Peyer's patch (tissue), 4 donors: ENCODE measurements around the gene KIAA1755.

Experiments
- POLR2A ChIP-seq, 2 donors: fragments of 450-650 bp; IDR thresholded peaks; one replicate each; pipeline ENCODE4 v1.5.1; 2017; ENCODE audit warnings: antibody characterized with exemption in 2 of 2, mild to moderate bottlenecking in 2 of 2, moderate library complexity in 2 of 2
- TF ChIP-seq, protein P1 (sequence below), 6 experiments: fragments of 450-650 bp in 4 of 6; fragments of 200-600 bp in 2 of 6; sonication (generic) in 1 of 6; IDR thresholded peaks; one replicate each; pipeline ENCODE4 v1.5.1; 2017 to 2019; ENCODE audit warnings: antibody characterized with exemption in 6 of 6, mild to moderate bottlenecking in 3 of 6, moderate library complexity in 1 of 6

DNA sequence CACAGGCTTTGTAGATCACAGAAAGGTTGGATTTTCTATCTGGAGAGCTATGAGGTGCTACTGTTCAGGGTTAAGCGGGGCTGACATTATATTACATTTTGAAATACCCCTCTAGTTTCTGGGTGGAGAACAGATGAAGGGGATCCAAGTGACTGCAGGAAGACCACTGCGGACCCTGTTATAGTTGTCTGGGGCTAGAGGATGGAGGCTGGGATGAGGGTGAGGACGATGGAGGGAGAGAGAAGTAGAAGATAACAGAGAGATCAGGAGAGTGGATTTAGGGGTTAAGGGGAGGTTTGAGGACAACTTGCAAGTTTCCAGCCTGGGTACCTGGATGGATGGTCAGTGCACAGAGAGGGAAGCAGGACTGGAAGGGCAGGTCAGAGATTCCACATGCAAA is 52.0 kb downstream of the KIAA1755 start:
- TF ChIP-seq, protein P1, sequence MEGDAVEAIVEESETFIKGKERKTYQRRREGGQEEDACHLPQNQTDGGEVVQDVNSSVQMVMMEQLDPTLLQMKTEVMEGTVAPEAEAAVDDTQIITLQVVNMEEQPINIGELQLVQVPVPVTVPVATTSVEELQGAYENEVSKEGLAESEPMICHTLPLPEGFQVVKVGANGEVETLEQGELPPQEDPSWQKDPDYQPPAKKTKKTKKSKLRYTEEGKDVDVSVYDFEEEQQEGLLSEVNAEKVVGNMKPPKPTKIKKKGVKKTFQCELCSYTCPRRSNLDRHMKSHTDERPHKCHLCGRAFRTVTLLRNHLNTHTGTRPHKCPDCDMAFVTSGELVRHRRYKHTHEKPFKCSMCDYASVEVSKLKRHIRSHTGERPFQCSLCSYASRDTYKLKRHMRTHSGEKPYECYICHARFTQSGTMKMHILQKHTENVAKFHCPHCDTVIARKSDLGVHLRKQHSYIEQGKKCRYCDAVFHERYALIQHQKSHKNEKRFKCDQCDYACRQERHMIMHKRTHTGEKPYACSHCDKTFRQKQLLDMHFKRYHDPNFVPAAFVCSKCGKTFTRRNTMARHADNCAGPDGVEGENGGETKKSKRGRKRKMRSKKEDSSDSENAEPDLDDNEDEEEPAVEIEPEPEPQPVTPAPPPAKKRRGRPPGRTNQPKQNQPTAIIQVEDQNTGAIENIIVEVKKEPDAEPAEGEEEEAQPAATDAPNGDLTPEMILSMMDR (IDR thresholded peaks at IDR 0.05), result no peak
- no peak for TF ChIP-seq POLR2A (IDR thresholded peaks at IDR 0.05)
